ENCODE results near the gene ISCU.

DNA sequence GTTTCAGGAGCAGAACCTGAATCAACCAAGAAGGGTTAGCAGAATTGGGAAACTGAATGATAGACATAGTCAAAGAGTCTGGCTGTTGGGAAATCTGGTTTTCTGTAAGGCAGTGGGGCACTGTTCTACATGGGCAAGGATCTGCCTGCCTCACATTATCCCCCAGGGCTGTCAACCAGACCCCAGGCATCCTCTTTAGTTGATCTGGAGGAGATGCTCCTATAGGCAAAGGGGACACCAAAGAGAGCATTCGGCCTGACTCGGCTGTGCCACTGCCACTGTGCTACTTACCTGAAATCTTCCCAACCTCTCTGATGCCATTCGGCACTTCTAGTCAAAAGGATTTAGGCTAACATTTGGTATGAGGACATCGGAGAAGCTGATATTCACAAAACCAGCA lies 4.1 kb downstream of the ISCU start:
- TF ChIP-seq POLR2A (IDR thresholded peaks at IDR 0.05) (no peak), EP300 (IDR thresholded peaks at IDR 0.05) (no peak)
- TF ChIP-seq, protein P1, sequence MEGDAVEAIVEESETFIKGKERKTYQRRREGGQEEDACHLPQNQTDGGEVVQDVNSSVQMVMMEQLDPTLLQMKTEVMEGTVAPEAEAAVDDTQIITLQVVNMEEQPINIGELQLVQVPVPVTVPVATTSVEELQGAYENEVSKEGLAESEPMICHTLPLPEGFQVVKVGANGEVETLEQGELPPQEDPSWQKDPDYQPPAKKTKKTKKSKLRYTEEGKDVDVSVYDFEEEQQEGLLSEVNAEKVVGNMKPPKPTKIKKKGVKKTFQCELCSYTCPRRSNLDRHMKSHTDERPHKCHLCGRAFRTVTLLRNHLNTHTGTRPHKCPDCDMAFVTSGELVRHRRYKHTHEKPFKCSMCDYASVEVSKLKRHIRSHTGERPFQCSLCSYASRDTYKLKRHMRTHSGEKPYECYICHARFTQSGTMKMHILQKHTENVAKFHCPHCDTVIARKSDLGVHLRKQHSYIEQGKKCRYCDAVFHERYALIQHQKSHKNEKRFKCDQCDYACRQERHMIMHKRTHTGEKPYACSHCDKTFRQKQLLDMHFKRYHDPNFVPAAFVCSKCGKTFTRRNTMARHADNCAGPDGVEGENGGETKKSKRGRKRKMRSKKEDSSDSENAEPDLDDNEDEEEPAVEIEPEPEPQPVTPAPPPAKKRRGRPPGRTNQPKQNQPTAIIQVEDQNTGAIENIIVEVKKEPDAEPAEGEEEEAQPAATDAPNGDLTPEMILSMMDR (IDR thresholded peaks at IDR 0.05), result no peak

All from stomach (tissue), 4 donors.